HepG2 (cell line): ENCODE results near the gene BGN. TPM values are rescaled to one million over a fixed set of nuclear protein-coding genes. Genes with fewer than 3 reads are reported as not detected.

Source experiments
- CTCF ChIP-seq: sonication (generic); formaldehyde crosslinking; IDR thresholded peaks from 2 replicates; pipeline ENCODE4 v1.5.0; 2020; ENCODE audit warnings: mild to moderate bottlenecking, missing genetic modification reagents, moderate library complexity
- HMGXB4 ChIP-seq, 2 experiments: sonication (generic) in 1 of 2; formaldehyde crosslinking in 1 of 2; IDR thresholded peaks; 2 replicates each; pipeline versions ENCODE4 v1.4.0 to v1.6.1; 2018 to 2020; ENCODE audit warnings: missing genetic modification reagents in 2 of 2, borderline replicate concordance in 1 of 2, low read depth in 1 of 2, mild to moderate bottlenecking in 1 of 2, missing biosample characterization in 1 of 2
- HNF1B ChIP-seq: sonication (generic); formaldehyde crosslinking; IDR thresholded peaks from 2 replicates; pipeline ENCODE4 v1.5.1; 2020; ENCODE audit warnings: mild to moderate bottlenecking, moderate library complexity, missing genetic modification reagents
- NONO ChIP-seq, 2 experiments: fragments of 450-650 bp in 1 of 2; sonication (generic) in 1 of 2; formaldehyde crosslinking in 1 of 2; IDR thresholded peaks in 1 of 2; conservative IDR thresholded peaks in 1 of 2; 2 replicates each; pipeline versions ENCODE4 v1.6.1 to v1.8.0; 2017 to 2022; ENCODE audit warnings: mild to moderate bottlenecking in 1 of 2, missing genetic modification reagents in 1 of 2, moderate library complexity in 1 of 2
- NR2F6 ChIP-seq, 2 experiments: IDR thresholded peaks; 2 replicates each; pipeline ENCODE4 v1.6.1; 2016; ENCODE audit warnings: antibody characterized with exemption in 1 of 2, mild to moderate bottlenecking in 1 of 2
- PATZ1 ChIP-seq: sonication (generic); formaldehyde crosslinking; IDR thresholded peaks from 2 replicates; pipeline ENCODE4 v1.4.0; 2020; ENCODE audit warnings: missing genetic modification reagents
- RAD21 ChIP-seq: fragments of 450-650 bp; formaldehyde crosslinking; IDR thresholded peaks from 2 replicates; pipeline ENCODE4 v1.5.0; 2020; ENCODE audit warnings: mild to moderate bottlenecking
- RXRB ChIP-seq: IDR thresholded peaks from 2 replicates; pipeline ENCODE4 v1.6.1; 2016; ENCODE audit warnings: borderline replicate concordance, missing genetic modification reagents, missing compliant biosample characterization
- STAG1 ChIP-seq: sonication (generic); formaldehyde crosslinking; IDR thresholded peaks from 2 replicates; pipeline ENCODE4 v1.4.0; 2020; ENCODE audit warnings: missing genetic modification reagents
- THYN1 ChIP-seq: sonication (generic); formaldehyde crosslinking; IDR thresholded peaks from 2 replicates; pipeline ENCODE4 v1.8.1; 2023; ENCODE audit warnings: low read depth, mild to moderate bottlenecking, moderate library complexity, missing genetic modification reagents, borderline replicate concordance
- XRCC5 ChIP-seq: fragments of 200-400 bp; formaldehyde crosslinking; optimal IDR thresholded peaks from 2 replicates; pipeline ENCODE3; 2017; ENCODE audit warnings: mild to moderate bottlenecking, low read length
- YY1 ChIP-seq: IDR thresholded peaks from 2 replicates; pipeline ENCODE4 v1.6.1; 2011; ENCODE audit warnings: low read length, low read depth, moderate library complexity, mild to moderate bottlenecking; ENCODE audit not compliant: insufficient read depth, insufficient replicate concordance
- ZNF263 ChIP-seq: sonication (generic); formaldehyde crosslinking; IDR thresholded peaks from 2 replicates; pipeline ENCODE4 v1.4.0; 2020; ENCODE audit warnings: missing genetic modification reagents
- polyA plus RNA-seq, 8 experiments: library from polyadenylated mRNA; depleted of rRNA in 3 of 8; stranded (reverse) in 7 of 8; unstranded in 1 of 8; fragments of >200 nt; fragmentation: Illumina TruSeq in 4 of 8; extraction: Trizol in 4 of 8; gene quantifications; 2 replicates each; pipeline versions ENCODE4 v1.2.1 to v1.2.3, GENCODE V29; 2011 to 2016; ENCODE audit warnings: low read depth in 4 of 8, missing spikeins in 1 of 8, mixed read lengths in 1 of 8; ENCODE audit not compliant: insufficient read depth in 1 of 8
- total RNA-seq, 5 experiments: library from RNA; depleted of rRNA; stranded (reverse); fragments of >200 nt; fragmentation: Illumina TruSeq; extraction: Trizol; gene quantifications; 2 replicates each; pipeline ENCODE4 v1.2.3, GENCODE V29; 2016; ENCODE audit warnings: low read depth in 1 of 5
- TF ChIP-seq, protein P1 (sequence below): sonication (generic); formaldehyde crosslinking; IDR thresholded peaks from 2 replicates; pipeline ENCODE4 v1.5.1; 2020; ENCODE audit warnings: mild to moderate bottlenecking, missing genetic modification reagents, moderate library complexity

BGN gene
- total and polyA plus RNA-seq, 2 of the 13 experiments (the other 11 are each of a cell fraction or from before 2014, with no cell fraction given): 0.18 to 0.63 TPM

DNA sequence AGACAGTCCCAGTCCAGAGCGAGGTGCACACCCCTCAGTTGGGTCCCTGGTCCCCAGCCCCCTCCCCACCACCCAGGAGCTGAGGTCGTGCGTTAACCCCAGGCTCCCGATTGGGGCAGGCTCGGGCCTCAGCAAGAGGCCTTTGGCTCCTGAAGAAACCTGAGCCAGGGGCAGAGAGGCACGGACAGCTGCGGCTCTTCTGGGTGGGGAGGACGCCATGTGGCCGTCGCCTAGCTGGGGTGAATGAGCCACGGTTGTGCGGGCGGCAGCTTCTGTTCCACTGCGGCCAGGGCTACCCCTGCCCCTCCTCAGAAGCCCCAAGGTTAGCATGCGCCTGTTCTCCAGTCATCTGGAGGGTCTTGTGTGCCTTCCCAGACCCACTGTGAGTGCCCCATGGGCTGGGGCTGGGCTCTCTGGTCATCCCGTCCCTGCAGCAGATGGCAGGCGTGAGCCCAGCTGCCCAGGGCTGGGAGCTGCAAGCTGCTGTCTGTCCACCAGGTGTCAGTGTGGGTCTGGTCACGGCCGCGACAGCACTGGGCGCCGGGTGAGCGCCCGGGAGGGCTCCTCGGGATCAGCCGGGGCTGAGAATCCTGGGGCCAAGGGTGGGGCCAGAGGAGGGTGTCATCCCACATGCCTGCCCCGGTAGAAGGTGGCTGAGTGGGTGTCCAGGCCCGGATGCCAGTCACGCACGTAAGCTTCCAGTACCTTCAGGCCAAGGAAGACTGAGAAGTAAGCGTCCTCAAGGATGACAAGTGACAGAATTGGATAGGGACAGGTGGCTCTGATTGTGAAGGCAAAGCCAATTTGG, 44.6 kb downstream of the BGN start (continued):
- TF ChIP-seq, protein P1, sequence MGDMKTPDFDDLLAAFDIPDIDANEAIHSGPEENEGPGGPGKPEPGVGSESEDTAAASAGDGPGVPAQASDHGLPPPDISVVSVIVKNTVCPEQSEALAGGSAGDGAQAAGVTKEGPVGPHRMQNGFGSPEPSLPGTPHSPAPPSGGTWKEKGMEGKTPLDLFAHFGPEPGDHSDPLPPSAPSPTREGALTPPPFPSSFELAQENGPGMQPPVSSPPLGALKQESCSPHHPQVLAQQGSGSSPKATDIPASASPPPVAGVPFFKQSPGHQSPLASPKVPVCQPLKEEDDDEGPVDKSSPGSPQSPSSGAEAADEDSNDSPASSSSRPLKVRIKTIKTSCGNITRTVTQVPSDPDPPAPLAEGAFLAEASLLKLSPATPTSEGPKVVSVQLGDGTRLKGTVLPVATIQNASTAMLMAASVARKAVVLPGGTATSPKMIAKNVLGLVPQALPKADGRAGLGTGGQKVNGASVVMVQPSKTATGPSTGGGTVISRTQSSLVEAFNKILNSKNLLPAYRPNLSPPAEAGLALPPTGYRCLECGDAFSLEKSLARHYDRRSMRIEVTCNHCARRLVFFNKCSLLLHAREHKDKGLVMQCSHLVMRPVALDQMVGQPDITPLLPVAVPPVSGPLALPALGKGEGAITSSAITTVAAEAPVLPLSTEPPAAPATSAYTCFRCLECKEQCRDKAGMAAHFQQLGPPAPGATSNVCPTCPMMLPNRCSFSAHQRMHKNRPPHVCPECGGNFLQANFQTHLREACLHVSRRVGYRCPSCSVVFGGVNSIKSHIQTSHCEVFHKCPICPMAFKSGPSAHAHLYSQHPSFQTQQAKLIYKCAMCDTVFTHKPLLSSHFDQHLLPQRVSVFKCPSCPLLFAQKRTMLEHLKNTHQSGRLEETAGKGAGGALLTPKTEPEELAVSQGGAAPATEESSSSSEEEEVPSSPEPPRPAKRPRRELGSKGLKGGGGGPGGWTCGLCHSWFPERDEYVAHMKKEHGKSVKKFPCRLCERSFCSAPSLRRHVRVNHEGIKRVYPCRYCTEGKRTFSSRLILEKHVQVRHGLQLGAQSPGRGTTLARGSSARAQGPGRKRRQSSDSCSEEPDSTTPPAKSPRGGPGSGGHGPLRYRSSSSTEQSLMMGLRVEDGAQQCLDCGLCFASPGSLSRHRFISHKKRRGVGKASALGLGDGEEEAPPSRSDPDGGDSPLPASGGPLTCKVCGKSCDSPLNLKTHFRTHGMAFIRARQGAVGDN (CRISPR knock-in tag): 0 out of 2 replicates have a peak, but pooled peaks have one; percentile 31
- no peak for TF ChIP-seq NONO (IDR thresholded peaks at IDR 0.05)
- TF ChIP-seq NONO (CRISPR knock-in tag; conservative IDR thresholded peaks at IDR 0.05): 0 out of 2 replicates have a peak, but pooled peaks have one; percentile 37
- no peak for TF ChIP-seq THYN1
- peak; percentile 50; the same call in 1 of the 2 replicates for TF ChIP-seq ZNF263 (CRISPR knock-in tag)
- TF ChIP-seq YY1: peak; percentile 36
- peak; percentile 92 for TF ChIP-seq STAG1
- 0 out of 2 replicates have a peak, but pooled peaks have one; percentile 15 for TF ChIP-seq PATZ1 (CRISPR knock-in tag)
- 0 out of 2 replicates have a peak, but pooled peaks have one; percentile 11 for TF ChIP-seq RXRB
- TF ChIP-seq HNF1B (CRISPR knock-in tag): 0 out of 2 replicates have a peak, but pooled peaks have one; percentile 35
- TF ChIP-seq XRCC5: peak; percentile 57
- TF ChIP-seq RAD21 (CRISPR knock-in tag): peak; percentile 82
- no peak for TF ChIP-seq NR2F6 (IDR thresholded peaks at IDR 0.05)
- 0 out of 2 replicates have a peak, but pooled peaks have one; percentile 12 for TF ChIP-seq NR2F6 (CRISPR knock-in tag; IDR thresholded peaks at IDR 0.05)
- 0 out of 4 replicates have a peak, but pooled peaks have one; percentile 35 to 47 for TF ChIP-seq HMGXB4 (CRISPR knock-in tag; IDR thresholded peaks at IDR 0.05; ENCODE audit: borderline replicate concordance in 1 of 2, low read depth in 1 of 2)
- TF ChIP-seq CTCF: peak; percentile 93
